ENCODE results near the gene CASTOR1. TPM values are rescaled to one million over a fixed set of nuclear protein-coding genes. Genes with fewer than 3 reads are reported as not detected.
A peak's percentile ranks its signal among the peaks of the same experiment; 100 is the strongest.

The CASTOR1 gene
- polyA plus RNA-seq, 3 donors from 2014 or later = 9.3 to 16.9 (median 11.8) TPM

- no peak for DNase-seq
- Mint-ChIP-seq H3K27ac (no peak overlapping the region), H3K9me3 (no peaks in the 10 kb centered on the region), H3K36me3 (no peaks in the 10 kb centered on the region), H3K4me1 (peaks cover 10 to 12% of the 10 kb centered on the region in 2 donors), H3K4me3 (no peak overlapping the region), H3K27me3 (ENCODE audit: low read depth in 3 of 3) (no peaks in the 10 kb centered on the region)
Observed at GRCh38 chr22:30282616-30283046, 6.7 kb downstream of the CASTOR1 start.

- Mint-ChIP-seq H3K27ac (no peak overlapping the region), H3K4me3 (no peak overlapping the region)
Observed at GRCh38 chr22:30280505-30280904, 8.8 kb downstream of the CASTOR1 start.

GRCh38 chr22:30279932-30280331 is 9.4 kb downstream of the CASTOR1 start:
- Mint-ChIP-seq H3K4me1 (peaks cover 15 to 26% of the 10 kb centered on the region in 2 donors), H3K27me3 (ENCODE audit: low read depth in 3 of 3) (peaks cover 0 to 1% (median 0%) of the 10 kb centered on the region in 3 donors), H3K9me3 (no peaks in the 10 kb centered on the region), H3K4me3 (no peak overlapping the region), H3K36me3 (no peaks in the 10 kb centered on the region), H3K27ac (no peak overlapping the region)
- no peak for DNase-seq

More at GRCh38 chr22:30280505-30280904, 8.8 kb downstream of the CASTOR1 start:
- no peaks in the 10 kb centered on the region for H3K36me3 Mint-ChIP-seq
- H3K27me3 Mint-ChIP-seq (ENCODE audit: low read depth in 3 of 3) = peaks cover 0 to 1% (median 0%) of the 10 kb centered on the region in 3 donors
- H3K4me1 Mint-ChIP-seq = peaks cover 15 to 20% of the 10 kb centered on the region in 2 donors
- H3K9me3 Mint-ChIP-seq = no peaks in the 10 kb centered on the region
- no peak for DNase-seq

GRCh38 chr22:30279046-30279788 is 10.1 kb downstream of the CASTOR1 start:
- peaks cover 0 to 2% (median 1%) of the 10 kb centered on the region in 3 donors for H3K27me3 Mint-ChIP-seq (ENCODE audit: low read depth in 3 of 3)
- H3K4me1 Mint-ChIP-seq = peaks cover 15 to 28% of the 10 kb centered on the region in 2 donors
- H3K27ac Mint-ChIP-seq = no peak overlapping the region
- H3K9me3 Mint-ChIP-seq = no peaks in the 10 kb centered on the region
- no peak overlapping the region for H3K4me3 Mint-ChIP-seq
- no peak for DNase-seq
- no peaks in the 10 kb centered on the region for H3K36me3 Mint-ChIP-seq

GRCh38 chr22:30277547-30278344 is 11.6 kb downstream of the CASTOR1 start:
- Mint-ChIP-seq H3K36me3 (no peaks in the 10 kb centered on the region), H3K4me3 (no peak overlapping the region), H3K27ac (no peak overlapping the region), H3K9me3 (no peaks in the 10 kb centered on the region), H3K27me3 (ENCODE audit: low read depth in 3 of 3) (peaks cover 0 to 2% (median 1%) of the 10 kb centered on the region in 3 donors), H3K4me1 (peaks cover 15 to 28% of the 10 kb centered on the region in 2 donors)
- no peak for DNase-seq

- H3K4me3 Mint-ChIP-seq = peak overlapping the region in 1 of 5 donors; percentile 17
- no peaks in the 10 kb centered on the region for H3K36me3 Mint-ChIP-seq
- DNase-seq = no peak
- H3K27me3 Mint-ChIP-seq (ENCODE audit: low read depth in 3 of 3) = peaks cover 0 to 2% (median 1%) of the 10 kb centered on the region in 3 donors
- H3K9me3 Mint-ChIP-seq = no peaks in the 10 kb centered on the region
- H3K4me1 Mint-ChIP-seq = peaks cover 15 to 28% of the 10 kb centered on the region in 2 donors
- peak overlapping the region in 1 of 6 donors; percentile 58 for H3K27ac Mint-ChIP-seq
Observed at GRCh38 chr22:30276039-30276438, 13.3 kb downstream of the CASTOR1 start.

- H3K27me3 Mint-ChIP-seq (ENCODE audit: low read depth in 3 of 3) = peaks cover 0 to 2% (median 1%) of the 10 kb centered on the region in 3 donors
- peaks cover 0 to 1% (median 0%) of the 10 kb centered on the region in 3 donors for H3K36me3 Mint-ChIP-seq
- peak overlapping the region in 1 of 6 donors; percentile 58 for H3K27ac Mint-ChIP-seq
- peak overlapping the region in 1 of 5 donors; percentile 17 for H3K4me3 Mint-ChIP-seq
- H3K4me1 Mint-ChIP-seq = peaks cover 15 to 28% of the 10 kb centered on the region in 2 donors
- no peaks in the 10 kb centered on the region for H3K9me3 Mint-ChIP-seq
- DNase-seq = no peak
Observed at GRCh38 chr22:30275625-30276024, 13.7 kb downstream of the CASTOR1 start.

GRCh38 chr22:30274437-30274812 is 14.9 kb downstream of the CASTOR1 start:
- no peak overlapping the region for H3K4me3 Mint-ChIP-seq
- H3K9me3 Mint-ChIP-seq = no peaks in the 10 kb centered on the region
- no peak for DNase-seq
- H3K4me1 Mint-ChIP-seq = peaks cover 11 to 23% of the 10 kb centered on the region in 2 donors
- H3K27me3 Mint-ChIP-seq (ENCODE audit: low read depth in 3 of 3) = peaks cover 0 to 2% (median 1%) of the 10 kb centered on the region in 3 donors
- peaks cover 0 to 3% (median 0%) of the 10 kb centered on the region in 3 donors for H3K36me3 Mint-ChIP-seq
- H3K27ac Mint-ChIP-seq = peak overlapping the region in 1 of 6 donors; percentile 56

GRCh38 chr22:30273711-30274436 is 15.4 kb downstream of the CASTOR1 start:
- H3K9me3 Mint-ChIP-seq = no peaks in the 10 kb centered on the region
- no peak overlapping the region for H3K4me3 Mint-ChIP-seq
- H3K4me1 Mint-ChIP-seq = peaks cover 9 to 23% of the 10 kb centered on the region in 2 donors
- H3K27me3 Mint-ChIP-seq (ENCODE audit: low read depth in 3 of 3) = peaks cover 0 to 2% (median 1%) of the 10 kb centered on the region in 3 donors
- no peak for DNase-seq
- peaks cover 0 to 3% (median 0%) of the 10 kb centered on the region in 3 donors for H3K36me3 Mint-ChIP-seq
- peak overlapping the region in 1 of 6 donors; percentile 45 for H3K27ac Mint-ChIP-seq

- H3K36me3 Mint-ChIP-seq = peaks cover 0 to 3% (median 0%) of the 10 kb centered on the region in 3 donors
- H3K9me3 Mint-ChIP-seq = no peaks in the 10 kb centered on the region
- DNase-seq = no peak
- no peak overlapping the region for H3K4me3 Mint-ChIP-seq
- peak overlapping the region in 5 of 6 donors; percentile 9 to 46 (median 27) for H3K27ac Mint-ChIP-seq
- H3K4me1 Mint-ChIP-seq = peaks cover 17 to 32% of the 10 kb centered on the region in 2 donors
- peaks cover 1 to 2% (median 2%) of the 10 kb centered on the region in 3 donors for H3K27me3 Mint-ChIP-seq (ENCODE audit: low read depth in 3 of 3)
Observed at GRCh38 chr22:30272781-30273601, 16.3 kb downstream of the CASTOR1 start.

GRCh38 chr22:30270832-30271231 is 18.5 kb downstream of the CASTOR1 start:
- peaks cover 9 to 14% (median 11%) of the 10 kb centered on the region in 3 donors for H3K27me3 Mint-ChIP-seq (ENCODE audit: low read depth in 3 of 3)
- H3K4me3 Mint-ChIP-seq = no peak overlapping the region
- peak overlapping the region in 2 of 6 donors; percentile 46 to 48 for H3K27ac Mint-ChIP-seq
- peaks cover 0 to 3% (median 0%) of the 10 kb centered on the region in 3 donors for H3K36me3 Mint-ChIP-seq
- DNase-seq = no peak
- no peaks in the 10 kb centered on the region for H3K9me3 Mint-ChIP-seq
- peaks cover 30 to 43% of the 10 kb centered on the region in 2 donors for H3K4me1 Mint-ChIP-seq

- H3K4me1 Mint-ChIP-seq = peaks cover 41 to 45% of the 10 kb centered on the region in 2 donors
- peaks cover 0 to 3% (median 1%) of the 10 kb centered on the region in 3 donors for H3K36me3 Mint-ChIP-seq
- H3K27me3 Mint-ChIP-seq (ENCODE audit: low read depth in 3 of 3) = peaks cover 9 to 14% (median 12%) of the 10 kb centered on the region in 3 donors
- H3K4me3 Mint-ChIP-seq = peak overlapping the region; percentile 49 to 93 (median 66)
- no peaks in the 10 kb centered on the region for H3K9me3 Mint-ChIP-seq
- H3K27ac Mint-ChIP-seq = peak overlapping the region; percentile 96 to 100 (median 99)
- no peak for DNase-seq
Observed at GRCh38 chr22:30268331-30268730, 21.0 kb downstream of the CASTOR1 start.
